ENCODE measurements around the gene BHLHE23.

The BHLHE23 gene

GRCh38 chr20:62991196-62991807, 15.5 kb downstream of the BHLHE23 start:
- DNase-seq (ENCODE audit: low read depth): no peak

- DNase-seq (ENCODE audit: low read depth): no peak
Observed at GRCh38 chr20:62990306-62990825, 16.4 kb downstream of the BHLHE23 start.

- DNase-seq (ENCODE audit: low read depth): no peak
Observed at GRCh38 chr20:62989201-62989601, 17.6 kb downstream of the BHLHE23 start.

GRCh38 chr20:62987114-62987513, 19.6 kb downstream of the BHLHE23 start:
- DNase-seq (ENCODE audit: low read depth): no peak

- no peak for DNase-seq (ENCODE audit: low read depth)
Observed at GRCh38 chr20:62986257-62986800, 20.4 kb downstream of the BHLHE23 start.

GRCh38 chr20:62985444-62985778, 21.4 kb downstream of the BHLHE23 start:
- DNase-seq (ENCODE audit: low read depth): no peak

GRCh38 chr20:62984666-62985443, 21.9 kb downstream of the BHLHE23 start:
- no peak for DNase-seq (ENCODE audit: low read depth)

GRCh38 chr20:62983210-62983609, 23.6 kb downstream of the BHLHE23 start:
- no peak for DNase-seq (ENCODE audit: low read depth)

GRCh38 chr20:62982124-62983075, 24.4 kb downstream of the BHLHE23 start:
- no peak for DNase-seq (ENCODE audit: low read depth)

GRCh38 chr20:62980970-62981369, 25.8 kb downstream of the BHLHE23 start:
- no peak for DNase-seq (ENCODE audit: low read depth)

GRCh38 chr20:62980380-62980960, 26.3 kb downstream of the BHLHE23 start:
- DNase-seq (ENCODE audit: low read depth): no peak

GRCh38 chr20:62979876-62980373, 26.8 kb downstream of the BHLHE23 start:
- DNase-seq (ENCODE audit: low read depth): no peak

GRCh38 chr20:62979310-62979709, 27.5 kb downstream of the BHLHE23 start:
- no peak for DNase-seq (ENCODE audit: low read depth)

- DNase-seq (ENCODE audit: low read depth): no peak
Observed at GRCh38 chr20:62978561-62978943, 28.2 kb downstream of the BHLHE23 start.

- DNase-seq (ENCODE audit: low read depth): no peak
Observed at GRCh38 chr20:62977613-62978560, 28.9 kb downstream of the BHLHE23 start.

- no peak for DNase-seq (ENCODE audit: low read depth)
Observed at GRCh38 chr20:62976886-62977285, 29.9 kb downstream of the BHLHE23 start.

- DNase-seq (ENCODE audit: low read depth): no peak
Observed at GRCh38 chr20:62975812-62976508, 30.8 kb downstream of the BHLHE23 start.

GRCh38 chr20:62975251-62975760, 31.5 kb downstream of the BHLHE23 start:
- DNase-seq (ENCODE audit: low read depth): no peak

All from HS-5 (cell line).